GM12875 (cell line): ENCODE data around the gene ADGRG1.
"Not testable (repeated sequence)": the region's sequence is repeated elsewhere in the genome, so short reads cannot be mapped to it uniquely, and the experiment has no call there.

Experiments used
- H3K4me3 ChIP-seq: one replicate; pipeline ENCODE4 v1.5.1; 2011; ENCODE audit warnings: low read depth, low read length, control low read depth
- CTCF ChIP-seq: IDR thresholded peaks from 2 replicates; pipeline ENCODE4 v1.5.1; 2011; ENCODE audit warnings: low read depth, mild to moderate bottlenecking, control low read depth, inconsistent platforms, low read length, moderate library complexity, borderline replicate concordance; ENCODE audit not compliant: insufficient read depth

The ADGRG1 gene

GRCh38 chr16:57669476-57670162 is 41.2 kb downstream of the ADGRG1 start:
- no peak for TF ChIP-seq CTCF
- no peak overlapping the region for H3K4me3 ChIP-seq

GRCh38 chr16:57670196-57670595 is 41.8 kb downstream of the ADGRG1 start:
- no peak overlapping the region for H3K4me3 ChIP-seq
- TF ChIP-seq CTCF: no peak

- not testable (repeated sequence) for H3K4me3 ChIP-seq
These were observed 43.0 kb downstream of the ADGRG1 start for GRCh38 chr16:57671451-57671850.

- H3K4me3 ChIP-seq: no peak overlapping the region
- no peak for TF ChIP-seq CTCF
These were observed 44.0 kb downstream of the ADGRG1 start for GRCh38 chr16:57672416-57672815.

GRCh38 chr16:57672824-57673223 is 44.4 kb downstream of the ADGRG1 start:
- no peak for TF ChIP-seq CTCF
- no peak overlapping the region for H3K4me3 ChIP-seq

GRCh38 chr16:57675741-57676551 is 47.5 kb downstream of the ADGRG1 start:
- no peak overlapping the region for H3K4me3 ChIP-seq

More at GRCh38 chr16:57675741-57676551, 47.5 kb downstream of the ADGRG1 start:
- no peak for TF ChIP-seq CTCF
